Neural progenitor cell (in vitro differentiated cells): ENCODE results near the gene SLC24A1. TPM values are rescaled to one million over a fixed set of nuclear protein-coding genes. Genes with fewer than 3 reads are reported as not detected.

Source experiments
- DNase-seq: peaks from one replicate; pipeline ENCODE4 v3.0.0-alpha.2; 2016; ENCODE audit warnings: low spot score
- H2AFZ ChIP-seq: fragments of 200-600 bp; sonication (generic); replicated peaks from 2 replicates; pipeline ENCODE4 v1.6.1; 2016; ENCODE audit warnings: antibody characterized with exemption
- H3F3A ChIP-seq: fragments of 200-600 bp; sonication (generic); 2 replicates; pipeline ENCODE4 v1.6.1; 2016; ENCODE audit warnings: antibody characterized with exemption, low read depth
- H3K27ac ChIP-seq: fragments of 200-600 bp; sonication (generic); 2 replicates; pipeline ENCODE4 v1.5.1; 2016; ENCODE audit warnings: mild to moderate bottlenecking
- H3K27me3 ChIP-seq: fragments of 200-600 bp; sonication (generic); 2 replicates; pipeline ENCODE4 v1.6.1; 2016; ENCODE audit warnings: mild to moderate bottlenecking, moderate library complexity
- H3K36me3 ChIP-seq: fragments of 200-600 bp; sonication (generic); 2 replicates; pipeline ENCODE4 v1.5.1; 2016
- H3K4me1 ChIP-seq: fragments of 200-600 bp; sonication (generic); 2 replicates; pipeline ENCODE4 v1.6.1; 2016; ENCODE audit warnings: mixed run types
- H3K4me2 ChIP-seq: fragments of 200-600 bp; sonication (generic); 2 replicates; pipeline ENCODE4 v1.6.1; 2016
- H3K4me3 ChIP-seq: fragments of 200-600 bp; sonication (generic); 2 replicates; pipeline ENCODE4 v1.5.1; 2016
- H3K79me2 ChIP-seq: fragments of 200-600 bp; sonication (generic); 2 replicates; pipeline ENCODE4 v1.6.1; 2016; ENCODE audit warnings: low read depth
- H3K9ac ChIP-seq: fragments of 200-600 bp; sonication (generic); 2 replicates; pipeline ENCODE4 v1.6.1; 2016
- H3K9me3 ChIP-seq: fragments of 200-600 bp; sonication (generic); 2 replicates; pipeline ENCODE4 v1.5.1; 2016; ENCODE audit warnings: low read depth
- H4K20me1 ChIP-seq: fragments of 200-600 bp; sonication (generic); 2 replicates; pipeline ENCODE4 v1.6.1; 2016; ENCODE audit warnings: low read depth
- H3K27ac Mint-ChIP-seq: 3 replicates; pipeline ENCODE4 v1.8.0; 2021; ENCODE audit warnings: mixed read lengths
- H3K27me3 Mint-ChIP-seq: 2 replicates; pipeline ENCODE4 v1.8.0; 2022; ENCODE audit warnings: low read depth, mild to moderate bottlenecking, inconsistent platforms, moderate library complexity, mixed read lengths; ENCODE audit not compliant: insufficient read depth
- H3K36me3 Mint-ChIP-seq: 3 replicates; pipeline ENCODE4 v1.8.0; 2021; ENCODE audit warnings: mixed read lengths
- H3K4me1 Mint-ChIP-seq: 3 replicates; pipeline ENCODE4 v1.8.0; 2021; ENCODE audit warnings: mixed read lengths
- H3K4me3 Mint-ChIP-seq: 3 replicates; pipeline ENCODE4 v1.8.0; 2021; ENCODE audit warnings: mild to moderate bottlenecking, moderate library complexity, mixed read lengths
- H3K9me3 Mint-ChIP-seq: 3 replicates; pipeline ENCODE4 v1.8.0; 2020; ENCODE audit warnings: mixed read lengths
- EZH2 ChIP-seq: fragments of 200-600 bp; sonication (generic); IDR thresholded peaks from 2 replicates; pipeline ENCODE4 v1.6.1; 2017; ENCODE audit warnings: antibody characterized with exemption, mild to moderate bottlenecking, moderate library complexity
- EZH2phosphoT487 ChIP-seq: fragments of 200-600 bp; sonication (generic); IDR thresholded peaks from 2 replicates; pipeline ENCODE4 v1.6.1; 2017; ENCODE audit warnings: antibody characterized with exemption
- total RNA-seq: library from RNA; depleted of rRNA; stranded (reverse); fragments of >200 nt; gene quantifications from 2 replicates; pipeline ENCODE4 v1.2.3, GENCODE V29; 2015; ENCODE audit warnings: low replicate concordance
- TF ChIP-seq, protein P1 (sequence below): fragments of 200-600 bp; sonication (generic); IDR thresholded peaks from 2 replicates; pipeline ENCODE4 v1.5.1; 2017; ENCODE audit warnings: antibody characterized with exemption, mild to moderate bottlenecking

Gene SLC24A1
- total RNA-seq, 1 donor from 2014 or later = 10.6 TPM

DNA sequence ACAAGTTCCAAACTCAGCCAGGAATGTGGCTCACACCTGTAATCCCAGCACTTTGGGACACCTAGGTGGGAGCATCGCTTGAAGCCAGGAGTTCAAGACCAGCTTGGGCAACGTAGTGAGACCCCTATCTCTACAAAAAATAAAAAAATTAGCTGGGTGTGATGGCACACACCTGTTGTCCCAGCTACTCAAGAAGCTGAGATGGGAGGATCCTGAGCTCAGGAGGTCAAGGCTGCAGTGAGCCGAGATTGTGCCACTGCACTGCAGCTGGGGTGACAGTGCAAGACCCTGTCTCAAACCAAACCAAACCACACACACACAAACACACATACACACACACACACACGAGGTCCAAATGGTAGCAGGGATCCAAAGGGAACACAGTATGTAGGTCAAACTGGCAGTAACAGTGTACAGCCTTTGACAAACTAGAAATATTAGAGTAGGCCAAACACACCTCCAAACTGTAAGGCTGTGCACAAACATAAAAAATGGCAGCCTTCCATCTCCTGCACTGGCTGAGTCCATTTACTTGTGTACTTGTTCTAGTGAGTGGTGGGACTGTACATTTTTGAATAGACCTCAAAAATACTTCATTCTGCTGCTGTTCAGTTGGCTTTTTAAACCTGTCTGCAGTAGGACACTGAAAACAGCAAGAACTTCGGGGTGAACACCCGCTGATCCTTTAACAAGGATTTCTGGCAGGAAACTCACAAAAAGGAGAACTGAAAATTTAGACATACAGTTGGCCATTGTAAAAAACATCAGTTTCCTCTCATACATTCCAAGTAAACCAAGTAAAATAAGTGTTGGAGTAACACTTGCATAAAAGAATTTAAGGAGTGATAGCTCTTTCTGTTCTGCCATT is 44.4 kb upstream of the SLC24A1 start:
- H3K9me3 Mint-ChIP-seq = no peaks in the 10 kb centered on the region
- H3K27me3 Mint-ChIP-seq = no peaks in the 10 kb centered on the region
- Histone ChIP-seq H2AFZ (no peak overlapping the region), H3K79me2 (no peaks in the 10 kb centered on the region), H3K27me3 (no peaks in the 10 kb centered on the region), H3K36me3 (peaks cover 5% of the 10 kb centered on the region), H3K9ac (no peak overlapping the region), H3K4me2 (no peak overlapping the region), H3F3A (peaks cover 52% of the 10 kb centered on the region), H4K20me1 (peaks cover 5% of the 10 kb centered on the region), H3K4me3 (no peak overlapping the region), H3K27ac (peak overlapping the region; percentile 2), H3K9me3 (no peaks in the 10 kb centered on the region), H3K4me1 (peaks cover 7% of the 10 kb centered on the region)
- TF ChIP-seq EZH2phosphoT487 (no peak), EZH2 (no peak)
- no peak overlapping the region for H3K4me3 Mint-ChIP-seq
- H3K27ac Mint-ChIP-seq = no peak overlapping the region
- peaks cover 30% of the 10 kb centered on the region for H3K36me3 Mint-ChIP-seq
- peaks cover 22% of the 10 kb centered on the region for H3K4me1 Mint-ChIP-seq
- DNase-seq = no peak

DNA sequence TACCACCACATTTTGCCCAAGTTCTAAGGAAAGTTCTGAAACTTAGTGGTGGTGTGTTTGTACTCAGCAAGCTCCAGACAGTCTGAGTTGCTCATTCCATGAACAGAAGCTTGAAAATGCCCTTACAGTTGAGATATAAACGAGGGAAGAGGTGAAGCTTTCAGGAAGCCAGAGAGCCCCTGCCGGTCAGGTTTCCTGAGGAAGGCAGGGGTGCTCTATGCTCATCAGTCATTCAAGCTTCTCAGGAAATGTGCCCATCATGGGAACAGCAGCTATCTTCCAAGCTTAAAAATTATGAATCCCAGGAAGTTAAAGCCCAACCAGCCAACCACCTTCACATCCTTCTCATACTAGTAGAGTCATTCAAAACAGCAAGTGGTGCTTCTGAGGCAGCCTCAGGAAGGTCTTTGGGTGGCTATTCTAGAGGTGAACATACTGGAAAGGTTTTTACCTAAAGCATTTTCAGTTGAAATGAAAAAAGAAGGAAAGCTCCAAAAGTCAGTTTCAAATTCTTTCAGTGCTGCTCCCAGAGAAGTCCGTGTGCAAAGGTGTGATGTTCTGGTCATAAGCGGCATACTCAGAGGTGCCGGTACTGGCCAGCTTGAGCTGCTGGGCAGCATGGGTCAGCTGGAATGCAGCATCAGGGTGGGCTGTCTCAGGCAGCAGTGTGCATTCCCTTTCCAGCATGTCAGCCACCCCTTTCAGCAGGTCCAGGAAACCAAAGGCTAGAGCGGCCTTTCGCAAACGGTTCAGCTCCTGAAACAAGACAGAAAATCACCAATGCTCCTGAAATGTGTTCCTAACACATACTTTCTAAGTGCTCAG is 42.6 kb upstream of the SLC24A1 start:
- peak overlapping the region; percentile 42 for H3K27ac Mint-ChIP-seq
- Histone ChIP-seq H3F3A (peaks cover 49% of the 10 kb centered on the region), H3K4me3 (no peak overlapping the region), H3K27me3 (no peaks in the 10 kb centered on the region), H3K36me3 (no peaks in the 10 kb centered on the region), H4K20me1 (peaks cover 5% of the 10 kb centered on the region), H2AFZ (no peak overlapping the region), H3K4me1 (peaks cover 7% of the 10 kb centered on the region), H3K27ac (peak overlapping the region; percentile 44), H3K4me2 (no peak overlapping the region), H3K9ac (no peak overlapping the region), H3K9me3 (no peaks in the 10 kb centered on the region), H3K79me2 (no peaks in the 10 kb centered on the region)
- no peaks in the 10 kb centered on the region for H3K27me3 Mint-ChIP-seq
- no peaks in the 10 kb centered on the region for H3K9me3 Mint-ChIP-seq
- TF ChIP-seq, protein P1, sequence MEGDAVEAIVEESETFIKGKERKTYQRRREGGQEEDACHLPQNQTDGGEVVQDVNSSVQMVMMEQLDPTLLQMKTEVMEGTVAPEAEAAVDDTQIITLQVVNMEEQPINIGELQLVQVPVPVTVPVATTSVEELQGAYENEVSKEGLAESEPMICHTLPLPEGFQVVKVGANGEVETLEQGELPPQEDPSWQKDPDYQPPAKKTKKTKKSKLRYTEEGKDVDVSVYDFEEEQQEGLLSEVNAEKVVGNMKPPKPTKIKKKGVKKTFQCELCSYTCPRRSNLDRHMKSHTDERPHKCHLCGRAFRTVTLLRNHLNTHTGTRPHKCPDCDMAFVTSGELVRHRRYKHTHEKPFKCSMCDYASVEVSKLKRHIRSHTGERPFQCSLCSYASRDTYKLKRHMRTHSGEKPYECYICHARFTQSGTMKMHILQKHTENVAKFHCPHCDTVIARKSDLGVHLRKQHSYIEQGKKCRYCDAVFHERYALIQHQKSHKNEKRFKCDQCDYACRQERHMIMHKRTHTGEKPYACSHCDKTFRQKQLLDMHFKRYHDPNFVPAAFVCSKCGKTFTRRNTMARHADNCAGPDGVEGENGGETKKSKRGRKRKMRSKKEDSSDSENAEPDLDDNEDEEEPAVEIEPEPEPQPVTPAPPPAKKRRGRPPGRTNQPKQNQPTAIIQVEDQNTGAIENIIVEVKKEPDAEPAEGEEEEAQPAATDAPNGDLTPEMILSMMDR = no peak
- no peak for TF ChIP-seq EZH2phosphoT487
- TF ChIP-seq EZH2 = no peak
- DNase-seq = no peak
- no peak overlapping the region for H3K4me3 Mint-ChIP-seq
- H3K36me3 Mint-ChIP-seq = peaks cover 33% of the 10 kb centered on the region
- H3K4me1 Mint-ChIP-seq = peaks cover 38% of the 10 kb centered on the region

DNA sequence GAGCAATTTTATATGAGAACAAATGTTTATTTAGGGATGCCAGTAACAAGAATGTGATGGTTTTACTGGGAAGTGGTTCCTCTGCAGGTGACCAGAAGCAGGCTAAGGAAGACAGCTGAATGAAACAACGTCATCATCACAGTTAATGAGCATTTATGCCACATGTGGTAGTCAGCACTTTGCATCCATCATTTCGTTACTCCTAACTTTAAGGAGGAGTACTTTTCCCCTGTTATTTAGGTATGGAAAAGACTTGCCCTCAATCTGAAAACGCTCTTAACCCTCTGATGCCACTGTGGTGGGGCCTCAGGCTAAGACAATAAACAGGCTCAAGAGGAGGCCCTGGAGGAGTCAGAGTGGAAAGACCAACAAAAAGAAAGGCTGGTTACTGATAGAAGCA is 42.0 kb upstream of the SLC24A1 start:
- Mint-ChIP-seq H3K9me3 (no peaks in the 10 kb centered on the region), H3K27ac (peak overlapping the region; percentile 78), H3K27me3 (no peaks in the 10 kb centered on the region), H3K4me1 (peaks cover 45% of the 10 kb centered on the region), H3K4me3 (no peak overlapping the region), H3K36me3 (peaks cover 30% of the 10 kb centered on the region)
- Histone ChIP-seq H3K27ac (peak overlapping the region; percentile 44), H2AFZ (no peak overlapping the region), H3K9ac (no peak overlapping the region), H4K20me1 (peaks cover 5% of the 10 kb centered on the region), H3K9me3 (no peaks in the 10 kb centered on the region), H3K4me2 (no peak overlapping the region), H3K79me2 (no peaks in the 10 kb centered on the region), H3F3A (peaks cover 47% of the 10 kb centered on the region), H3K36me3 (no peaks in the 10 kb centered on the region), H3K4me1 (peaks cover 7% of the 10 kb centered on the region), H3K27me3 (no peaks in the 10 kb centered on the region), H3K4me3 (no peak overlapping the region)
- no peak for DNase-seq
- TF ChIP-seq, protein P1 = no peak
- no peak for TF ChIP-seq EZH2phosphoT487
